ENCODE data around the gene LSM2.
A peak's percentile ranks its signal among the peaks of the same experiment; 100 is the strongest.
"Not testable (repeated sequence)": the region's sequence is repeated elsewhere in the genome, so short reads cannot be mapped to it uniquely, and the experiment has no call there.

The LSM2 gene

DNA sequence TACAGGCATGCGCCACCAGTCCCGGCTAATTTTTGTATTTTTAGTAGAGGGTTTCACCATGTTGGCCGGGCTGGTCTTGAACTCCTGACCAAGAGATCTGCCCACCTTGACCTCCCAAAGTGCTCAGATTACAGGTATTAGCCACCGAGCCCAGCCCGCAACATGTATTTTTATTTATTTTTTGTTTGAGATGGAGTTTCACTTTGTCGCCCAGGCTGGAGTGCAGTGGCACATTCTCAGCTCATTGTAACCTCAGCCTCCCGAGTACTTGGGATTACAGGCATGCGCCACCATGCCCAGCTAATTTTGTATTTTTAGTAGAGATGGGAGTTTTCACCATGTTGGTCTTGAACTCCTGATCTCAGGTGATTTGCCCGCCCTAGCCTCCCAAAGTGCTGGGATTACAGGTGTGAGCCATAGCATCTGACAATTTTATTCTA is 31.4 kb upstream of the LSM2 start:
- Histone ChIP-seq H3K4me3 (ENCODE audit: insufficient read depth, low read depth, low read length) (peak overlapping the region; percentile 100), H3K4me1 (ENCODE audit: control insufficient read depth, insufficient read depth, low read length) (peaks cover 19% of the 10 kb centered on the region), H3K36me3 (ENCODE audit: control insufficient read depth, insufficient read depth, low read length) (peaks cover 43% of the 10 kb centered on the region)
- 93 to 95% methylated on average over 9 of the region's 9 CpGs for WGBS, 2 experiments
- H3K27me3 ChIP-seq (ENCODE audit: control insufficient read depth, insufficient read depth, low read length, poor library complexity, severe bottlenecking); H3K9me3 ChIP-seq (ENCODE audit: control insufficient read depth, low read length); H3K27ac ChIP-seq (ENCODE audit: insufficient read depth, low read depth, low read length, poor library complexity, severe bottlenecking): not testable (repeated sequence)

DNA sequence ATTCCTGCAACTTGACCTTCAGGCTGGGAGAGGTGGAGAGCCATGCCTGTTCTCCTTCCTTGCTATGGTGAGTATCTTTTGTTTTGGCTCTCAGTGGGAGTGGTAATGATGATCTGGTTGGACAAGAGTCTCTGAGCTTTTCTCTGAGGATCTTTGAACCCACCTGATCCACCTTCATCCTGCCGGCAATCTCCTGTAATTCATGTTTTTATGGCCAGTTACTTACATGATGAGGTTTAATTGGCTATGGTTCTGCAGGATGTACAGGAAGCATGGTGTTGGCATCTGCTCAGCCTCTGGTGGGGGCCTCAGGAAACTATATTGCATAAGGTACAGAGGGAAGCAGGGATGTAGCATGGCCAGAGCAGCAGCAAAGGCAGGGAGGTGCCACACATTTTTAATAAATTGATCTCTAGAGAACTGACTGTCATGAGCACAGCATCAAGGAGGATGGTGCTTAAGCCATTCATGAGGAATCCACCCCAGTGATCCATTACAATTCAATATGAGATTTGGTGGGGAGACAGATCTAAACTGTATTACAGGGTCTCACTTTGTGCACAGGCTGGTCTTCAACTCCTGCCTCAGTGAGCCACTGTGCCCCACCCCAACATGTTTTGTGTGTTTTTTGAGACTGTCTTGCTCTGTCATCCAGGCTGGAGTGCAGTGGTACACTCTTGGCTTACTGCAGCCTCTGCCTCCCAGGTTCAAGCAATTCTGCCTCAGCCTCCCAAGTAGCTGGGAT is 30.8 kb upstream of the LSM2 start:
- H3K27ac ChIP-seq (ENCODE audit: insufficient read depth, low read depth, low read length, poor library complexity, severe bottlenecking) = no peak overlapping the region
- WGBS, 2 experiments = 72 to 97% methylated on average over 1 of the region's 1 CpG
- H3K4me1 ChIP-seq (ENCODE audit: control insufficient read depth, insufficient read depth, low read length) = peaks cover 19% of the 10 kb centered on the region

DNA sequence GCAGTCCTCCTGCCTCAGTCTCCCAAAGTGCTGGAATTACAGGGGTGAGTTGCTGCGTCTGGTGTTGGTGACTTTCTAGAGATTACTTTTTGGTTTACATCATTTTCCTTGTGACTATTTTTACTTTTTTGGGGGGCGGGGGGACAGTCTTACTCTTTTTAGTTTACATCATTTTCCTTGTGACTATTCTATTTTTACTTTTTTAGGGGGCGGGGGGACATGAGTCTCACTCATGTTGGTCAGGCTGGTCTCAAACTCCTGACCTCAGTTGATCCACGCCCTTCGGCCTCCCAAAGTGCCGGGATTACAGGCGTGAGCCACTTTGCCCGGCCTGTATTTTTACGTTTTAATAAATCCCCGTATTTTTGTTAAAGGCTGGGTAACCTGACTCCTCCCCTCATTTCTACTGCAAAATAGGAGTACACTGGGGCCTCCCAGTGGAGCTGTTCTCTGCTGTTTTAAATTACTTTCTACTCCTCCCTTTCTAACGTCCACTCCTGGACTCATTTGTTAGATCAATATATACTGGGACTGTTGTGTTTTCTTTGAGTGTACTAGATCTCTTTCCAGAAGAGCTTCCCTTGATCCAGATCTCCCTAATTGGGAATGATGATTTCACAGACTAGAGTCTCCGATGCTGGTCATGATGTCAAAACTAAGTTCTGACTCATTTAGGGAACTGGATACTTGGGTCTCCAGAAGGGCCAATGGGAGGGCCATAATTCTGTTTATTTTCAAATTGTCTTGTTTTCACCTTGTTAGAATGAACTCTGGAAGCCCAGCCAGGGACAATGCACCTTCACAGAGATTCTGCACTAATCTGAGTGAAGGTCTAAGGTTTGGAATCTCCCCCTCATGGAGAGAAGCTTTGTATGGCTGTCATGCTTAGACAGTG is 30.0 kb upstream of the LSM2 start:
- Histone ChIP-seq H3K9me3 (ENCODE audit: control insufficient read depth, low read length) (no peaks in the 10 kb centered on the region), H3K4me3 (ENCODE audit: insufficient read depth, low read depth, low read length) (peak overlapping the region; percentile 100), H3K27ac (ENCODE audit: insufficient read depth, low read depth, low read length, poor library complexity, severe bottlenecking) (no peak overlapping the region), H3K4me1 (ENCODE audit: control insufficient read depth, insufficient read depth, low read length) (peaks cover 19% of the 10 kb centered on the region), H3K27me3 (ENCODE audit: control insufficient read depth, insufficient read depth, low read length, poor library complexity, severe bottlenecking) (no peaks in the 10 kb centered on the region), H3K36me3 (ENCODE audit: control insufficient read depth, insufficient read depth, low read length) (peaks cover 43% of the 10 kb centered on the region)
- 26 to 34% methylated on average over 11 of the region's 12 CpGs for WGBS, 2 experiments

More for the DNA sequence above, 30.8 kb upstream of the LSM2 start:
- H3K4me3 ChIP-seq (ENCODE audit: insufficient read depth, low read depth, low read length) = peak overlapping the region; percentile 100
- H3K36me3 ChIP-seq (ENCODE audit: control insufficient read depth, insufficient read depth, low read length) = peaks cover 43% of the 10 kb centered on the region
- H3K9me3 ChIP-seq (ENCODE audit: control insufficient read depth, low read length) = no peaks in the 10 kb centered on the region
- H3K27me3 ChIP-seq (ENCODE audit: control insufficient read depth, insufficient read depth, low read length, poor library complexity, severe bottlenecking) = no peaks in the 10 kb centered on the region

DNA sequence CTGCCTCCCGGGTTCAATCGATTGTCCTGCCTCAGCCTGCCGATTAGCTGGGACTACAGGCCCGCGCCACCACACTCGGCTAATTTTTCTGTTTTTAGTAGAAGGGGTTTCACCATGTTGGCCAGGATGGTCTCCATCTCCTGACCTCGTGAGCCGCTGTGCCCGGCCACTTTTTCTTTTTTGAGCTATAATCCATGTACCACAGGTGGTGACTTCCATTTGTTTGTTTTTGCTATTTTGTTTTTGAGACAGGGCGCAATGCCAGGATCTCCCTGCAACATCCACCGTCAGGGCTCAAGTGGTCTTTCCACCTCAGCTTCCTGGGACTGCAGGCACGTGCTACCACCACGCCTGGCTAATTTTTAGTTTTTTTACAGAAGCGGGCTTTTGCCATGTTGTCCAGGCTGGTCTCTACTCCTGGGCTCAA is 29.3 kb upstream of the LSM2 start:
- WGBS, 2 experiments = 6 to 9% methylated on average over 14 of the region's 14 CpGs
- Histone ChIP-seq H3K4me1 (ENCODE audit: control insufficient read depth, insufficient read depth, low read length) (peaks cover 19% of the 10 kb centered on the region), H3K27ac (ENCODE audit: insufficient read depth, low read depth, low read length, poor library complexity, severe bottlenecking) (no peak overlapping the region), H3K27me3 (ENCODE audit: control insufficient read depth, insufficient read depth, low read length, poor library complexity, severe bottlenecking) (no peaks in the 10 kb centered on the region), H3K9me3 (ENCODE audit: control insufficient read depth, low read length) (no peaks in the 10 kb centered on the region), H3K4me3 (ENCODE audit: insufficient read depth, low read depth, low read length) (peak overlapping the region; percentile 100), H3K36me3 (ENCODE audit: control insufficient read depth, insufficient read depth, low read length) (peaks cover 43% of the 10 kb centered on the region)

DNA sequence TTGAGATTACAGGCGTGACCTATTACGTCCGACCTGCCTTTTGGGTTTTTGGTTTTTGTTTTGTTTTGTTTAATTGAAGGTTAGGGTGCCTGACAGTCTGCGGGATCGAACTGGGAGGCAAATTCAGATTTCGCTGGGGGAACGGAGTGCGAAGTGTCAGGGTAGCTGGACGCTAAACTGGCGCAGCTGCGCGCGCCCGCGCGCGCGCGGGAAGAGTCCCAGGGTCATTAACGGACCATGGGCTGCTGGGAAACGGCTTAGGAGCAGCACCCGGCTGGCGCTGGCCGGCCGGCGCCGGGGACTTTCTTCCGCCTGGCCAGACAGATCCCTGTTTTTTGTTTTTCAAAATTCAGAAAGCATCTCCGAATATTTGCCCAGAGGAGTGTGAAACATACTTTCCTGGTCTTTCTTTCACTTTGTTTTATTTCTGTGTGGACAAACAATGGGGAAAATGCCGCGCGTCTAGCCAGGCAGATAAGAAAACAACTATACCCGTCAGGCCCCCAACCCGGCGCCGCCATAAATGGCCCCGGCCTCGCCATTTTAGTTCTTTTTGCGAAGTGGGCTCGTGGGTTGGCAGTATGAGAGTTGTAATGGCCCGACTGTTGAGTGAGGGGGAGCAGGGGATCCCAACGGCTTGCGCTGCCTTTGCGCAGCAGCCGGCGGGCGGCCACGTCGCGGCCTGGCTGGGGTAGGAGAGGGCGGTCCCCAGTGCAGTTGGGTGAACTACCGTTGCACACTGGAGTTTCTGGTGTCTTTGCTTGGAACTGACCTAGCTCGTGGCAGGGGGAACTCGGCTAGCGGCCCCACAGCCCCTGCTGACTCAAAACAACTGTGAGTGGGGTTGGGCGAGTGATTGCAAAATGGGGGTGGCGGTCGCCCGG is 27.8 kb upstream of the LSM2 start:
- Histone ChIP-seq H3K4me3 (ENCODE audit: insufficient read depth, low read depth, low read length) (peak overlapping the region; percentile 100), H3K27ac (ENCODE audit: insufficient read depth, low read depth, low read length, poor library complexity, severe bottlenecking) (peak overlapping the region; percentile 99), H3K27me3 (ENCODE audit: control insufficient read depth, insufficient read depth, low read length, poor library complexity, severe bottlenecking) (no peaks in the 10 kb centered on the region), H3K4me1 (ENCODE audit: control insufficient read depth, insufficient read depth, low read length) (peaks cover 19% of the 10 kb centered on the region), H3K9me3 (ENCODE audit: control insufficient read depth, low read length) (no peaks in the 10 kb centered on the region), H3K36me3 (ENCODE audit: control insufficient read depth, insufficient read depth, low read length) (peaks cover 29% of the 10 kb centered on the region)
- 2 to 3% methylated on average over 59 of the region's 59 CpGs for WGBS, 2 experiments

DNA sequence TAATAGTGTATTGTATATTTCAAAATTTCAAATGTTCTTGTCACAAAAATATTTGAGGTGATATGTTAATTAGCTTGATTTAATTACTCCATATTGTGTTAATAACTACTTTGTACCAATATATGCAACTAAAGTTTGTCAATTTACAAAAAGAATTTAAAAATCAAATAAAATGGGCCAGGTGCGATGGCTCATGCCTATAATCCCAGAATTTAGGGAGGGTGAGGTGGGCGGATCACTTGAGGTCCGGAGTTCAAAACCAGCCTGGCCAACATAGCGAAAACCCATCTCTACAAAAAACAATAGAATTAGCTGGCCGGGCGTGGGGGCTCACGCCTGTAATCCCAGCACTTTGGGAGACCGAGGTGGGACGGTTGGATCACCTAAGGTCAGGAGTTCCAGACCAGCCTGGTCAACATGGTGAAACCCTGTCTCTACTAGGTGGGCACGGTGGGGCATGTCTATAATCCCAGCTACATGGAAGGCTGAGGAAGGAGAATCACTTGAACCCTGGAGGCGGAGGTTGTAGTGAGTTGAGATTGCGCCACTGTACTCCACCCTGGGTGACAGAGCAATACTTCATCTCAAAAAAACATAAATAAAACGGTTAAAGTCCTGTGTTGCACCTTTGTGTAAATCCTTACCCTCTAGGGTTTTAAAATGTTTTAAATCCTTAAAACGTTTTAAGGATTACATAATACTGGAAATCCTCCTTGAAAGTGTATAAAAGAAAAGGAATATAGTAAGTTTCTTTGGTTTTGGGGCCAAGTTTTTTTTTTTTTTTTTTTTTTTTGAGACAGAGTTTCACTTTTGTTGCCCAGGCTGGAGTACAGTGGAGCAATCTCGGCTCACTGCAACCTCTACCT is 24.8 kb upstream of the LSM2 start:
- Histone ChIP-seq H3K27ac (ENCODE audit: insufficient read depth, low read depth, low read length, poor library complexity, severe bottlenecking) (no peak overlapping the region), H3K4me3 (ENCODE audit: insufficient read depth, low read depth, low read length) (no peak overlapping the region), H3K36me3 (ENCODE audit: control insufficient read depth, insufficient read depth, low read length) (peaks cover under 1% of the 10 kb centered on the region), H3K9me3 (ENCODE audit: control insufficient read depth, low read length) (no peaks in the 10 kb centered on the region), H3K4me1 (ENCODE audit: control insufficient read depth, insufficient read depth, low read length) (peaks cover 8% of the 10 kb centered on the region), H3K27me3 (ENCODE audit: control insufficient read depth, insufficient read depth, low read length, poor library complexity, severe bottlenecking) (no peaks in the 10 kb centered on the region)
- WGBS, 2 experiments = 91 to 94% methylated on average over 15 of the region's 15 CpGs

DNA sequence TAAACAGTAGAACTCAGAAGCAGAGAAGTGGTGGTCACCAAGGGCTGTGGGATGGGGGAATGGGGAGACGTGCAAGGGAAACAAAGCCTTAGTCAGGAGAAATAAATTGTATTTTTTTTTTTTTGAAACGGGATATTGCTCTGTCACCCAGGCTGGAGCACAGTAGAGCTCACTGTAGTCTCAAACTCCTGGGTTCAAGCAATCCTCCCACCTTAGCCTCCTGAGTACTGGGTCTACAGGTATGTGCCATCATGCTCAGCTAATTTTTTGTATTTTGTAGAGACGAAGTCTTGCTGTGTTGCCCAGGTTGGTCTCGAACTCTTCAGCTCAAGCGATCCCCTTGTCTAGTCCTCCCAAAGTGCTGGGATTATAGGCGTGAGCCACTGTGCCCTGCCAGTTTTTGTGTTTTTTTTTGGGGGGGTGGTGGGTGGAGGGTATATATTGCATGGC is 24.1 kb upstream of the LSM2 start:
- no peaks in the 10 kb centered on the region for H3K36me3 ChIP-seq (ENCODE audit: control insufficient read depth, insufficient read depth, low read length)
- H3K9me3 ChIP-seq (ENCODE audit: control insufficient read depth, low read length) = no peaks in the 10 kb centered on the region
- no peak overlapping the region for H3K27ac ChIP-seq (ENCODE audit: insufficient read depth, low read depth, low read length, poor library complexity, severe bottlenecking)
- peak overlapping the region; percentile 54 for H3K4me3 ChIP-seq (ENCODE audit: insufficient read depth, low read depth, low read length)
- 90 to 91% methylated on average over 6 of the region's 6 CpGs for WGBS, 2 experiments
- H3K4me1 ChIP-seq (ENCODE audit: control insufficient read depth, insufficient read depth, low read length) = peaks cover 4% of the 10 kb centered on the region
- H3K27me3 ChIP-seq (ENCODE audit: control insufficient read depth, insufficient read depth, low read length, poor library complexity, severe bottlenecking) = no peaks in the 10 kb centered on the region

DNA sequence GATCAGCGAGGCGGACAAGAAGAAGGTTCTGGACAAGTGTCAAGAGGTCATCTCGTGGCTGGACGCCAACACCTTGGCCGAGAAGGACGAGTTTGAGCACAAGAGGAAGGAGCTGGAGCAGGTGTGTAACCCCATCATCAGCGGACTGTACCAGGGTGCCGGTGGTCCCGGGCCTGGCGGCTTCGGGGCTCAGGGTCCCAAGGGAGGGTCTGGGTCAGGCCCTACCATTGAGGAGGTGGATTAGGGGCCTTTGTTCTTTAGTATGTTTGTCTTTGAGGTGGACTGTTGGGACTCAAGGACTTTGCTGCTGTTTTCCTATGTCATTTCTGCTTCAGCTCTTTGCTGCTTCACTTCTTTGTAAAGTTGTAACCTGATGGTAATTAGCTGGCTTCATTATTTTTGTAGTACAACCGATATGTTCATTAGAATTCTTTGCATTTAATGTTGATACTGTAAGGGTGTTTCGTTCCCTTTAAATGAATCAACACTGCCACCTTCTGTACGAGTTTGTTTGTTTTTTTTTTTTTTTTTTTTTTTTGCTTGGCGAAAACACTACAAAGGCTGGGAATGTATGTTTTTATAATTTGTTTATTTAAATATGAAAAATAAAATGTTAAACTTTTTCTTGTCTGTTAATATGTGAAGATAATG is 23.0 kb upstream of the LSM2 start:
- Histone ChIP-seq H3K4me1 (ENCODE audit: control insufficient read depth, insufficient read depth, low read length) (peaks cover 4% of the 10 kb centered on the region), H3K27me3 (ENCODE audit: control insufficient read depth, insufficient read depth, low read length, poor library complexity, severe bottlenecking) (no peaks in the 10 kb centered on the region), H3K27ac (ENCODE audit: insufficient read depth, low read depth, low read length, poor library complexity, severe bottlenecking) (no peak overlapping the region), H3K4me3 (ENCODE audit: insufficient read depth, low read depth, low read length) (peak overlapping the region; percentile 54), H3K9me3 (ENCODE audit: control insufficient read depth, low read length) (no peaks in the 10 kb centered on the region), H3K36me3 (ENCODE audit: control insufficient read depth, insufficient read depth, low read length) (no peaks in the 10 kb centered on the region)
- WGBS, 2 experiments = 37 to 45% methylated on average over 13 to 15 of the region's 15 CpGs

Measured in ectodermal cell (in vitro differentiated cells).